Panc1 (cell line): ENCODE measurements around the gene BMP7. TPM values are rescaled to one million over a fixed set of nuclear protein-coding genes. Genes with fewer than 3 reads are reported as not detected.

Source experiments
- ATAC-seq: fragments of 200-7000 bp; cut with Tn5 transposase; 2 replicates; pipeline ENCODE4 v1.9.1; 2020; ENCODE audit warnings: mild to moderate bottlenecking, moderate library complexity
- BruUV-seq: library from RNA; stranded (reverse); fragments of 400-500 nt; replicated peaks from 2 replicates; lab custom pipeline; 2021; lab: Mats Ljungman, UMichigan
- CTCF ChIA-PET: fragments of 300-600 bp; sonication (Branson Sonifier 250); formaldehyde crosslinking; loops from one replicate; lab custom pipeline; 2022; ENCODE audit warnings: antibody characterized with exemption; lab: Charles Lee
- POLR2A ChIA-PET: fragments of 300-600 bp; sonication (Branson Sonifier 250); formaldehyde crosslinking; loops from one replicate; lab custom pipeline; 2022; ENCODE audit warnings: antibody characterized with exemption; lab: Charles Lee
- DNase-seq: peaks from one replicate; pipeline ENCODE4 v3.0.0-alpha.2; 2010; ENCODE audit warnings: low read depth, low spot score
- H3K27ac ChIP-seq: 2 replicates; pipeline ENCODE4 v1.5.1; 2011; ENCODE audit warnings: mild to moderate bottlenecking, low read length, inconsistent platforms
- H3K27me3 ChIP-seq: fragments of 200-500 bp; sonication (Bioruptor generic); 2 replicates; pipeline ENCODE4 v1.6.0; 2014; ENCODE audit warnings: low read length, inconsistent platforms; ENCODE audit not compliant: control insufficient read depth, insufficient read depth
- H3K36me3 ChIP-seq: fragments of 200-500 bp; sonication (Bioruptor generic); 2 replicates; pipeline ENCODE4 v1.5.1; 2014; ENCODE audit warnings: inconsistent platforms, mild to moderate bottlenecking, low read length, moderate library complexity; ENCODE audit not compliant: control insufficient read depth, insufficient read depth
- H3K4me1 ChIP-seq: 2 replicates; pipeline ENCODE4 v1.5.1; 2011; ENCODE audit warnings: inconsistent platforms, mild to moderate bottlenecking, low read length, moderate library complexity; ENCODE audit not compliant: control insufficient read depth, insufficient read depth
- H3K4me3 ChIP-seq, 2 experiments: 2 replicates each; pipeline ENCODE4 v1.5.1; 2011 to 2012; ENCODE audit warnings: low read depth in 2 of 2, low read length in 2 of 2, mild to moderate bottlenecking in 2 of 2, inconsistent platforms in 1 of 2, moderate library complexity in 1 of 2
- H3K9me3 ChIP-seq: fragments of 200-500 bp; sonication (Bioruptor generic); 2 replicates; pipeline ENCODE4 v1.5.1; 2014; ENCODE audit warnings: low read depth, mild to moderate bottlenecking, inconsistent platforms, low read length, moderate library complexity; ENCODE audit not compliant: control insufficient read depth, insufficient read depth
- CTCF ChIP-seq: fragments of 450-650 bp; IDR thresholded peaks from 2 replicates; pipeline ENCODE4 v1.5.1; 2017; ENCODE audit warnings: mild to moderate bottlenecking
- POLR2AphosphoS5 ChIP-seq: IDR thresholded peaks from 2 replicates; pipeline ENCODE4 v1.6.1; 2012; ENCODE audit warnings: mild to moderate bottlenecking, low read depth, low read length, moderate library complexity
- SIN3A ChIP-seq: IDR thresholded peaks from 2 replicates; pipeline ENCODE4 v1.6.1; 2012; ENCODE audit warnings: low read depth, mild to moderate bottlenecking, low read length, moderate library complexity, borderline replicate concordance; ENCODE audit not compliant: insufficient read depth
- TCF7L2 ChIP-seq: IDR thresholded peaks from 2 replicates; pipeline ENCODE4 v1.6.1; 2011; ENCODE audit warnings: mild to moderate bottlenecking, low read depth, low read length, inconsistent platforms
- in situ Hi-C: cut with HindIII; loops from 2 replicates; pipeline ENCODE4 v1.10.0; 2016; ENCODE audit warnings: low sequenced_read_pairs, low pct_unique_long_range_greater_than_20kb
- intact Hi-C: fragments of 100-400 bp; cut with micrococcal nuclease; formaldehyde crosslinking; loops from one replicate; pipeline ENCODE4 v1.10.0; 2022; ENCODE audit not compliant: unreplicated experiment
- total RNA-seq: library from RNA; stranded (reverse); gene quantifications from one replicate; pipeline ENCODE4 v1.2.1, GENCODE V29; 2021; ENCODE audit not compliant: unreplicated experiment
- TF ChIP-seq, protein P1 (sequence below), 2 experiments: IDR thresholded peaks; 2 replicates each; pipeline ENCODE4 v1.6.1; 2011 to 2012; ENCODE audit warnings: low read depth in 2 of 2, control low read depth in 1 of 2, low read length in 1 of 2, mild to moderate bottlenecking in 1 of 2, moderate library complexity in 1 of 2; ENCODE audit not compliant: insufficient read depth in 1 of 2

Gene BMP7
- total RNA-seq, 1 experiment from 2014 or later: 11.5 TPM

DNA sequence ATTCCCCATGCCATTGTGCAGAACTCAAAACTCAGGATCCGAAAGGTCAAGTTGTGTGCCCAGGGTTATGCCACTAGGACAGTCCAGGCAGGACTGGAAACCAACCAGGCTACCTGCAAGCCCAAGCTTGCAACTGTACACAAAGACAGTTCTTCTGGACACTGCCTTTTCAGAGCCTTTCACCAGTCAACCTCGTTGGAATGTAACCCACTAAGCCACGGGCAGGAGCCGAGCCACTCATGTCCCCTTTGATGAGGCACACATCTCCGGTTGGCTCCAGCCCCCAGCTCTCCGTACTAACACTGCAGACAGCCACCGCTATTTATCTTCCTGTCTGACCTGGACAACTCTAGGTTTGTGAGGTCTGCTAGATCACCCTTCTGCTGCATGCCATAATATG is 62.5 kb downstream of the BMP7 start:
- Histone ChIP-seq H3K36me3 (no peaks in the 10 kb centered on the region), H3K9me3 (peaks cover 7% of the 10 kb centered on the region; the same call in 1 of the 2 replicates), H3K4me1 (no peaks in the 10 kb centered on the region), H3K27me3 (no peaks in the 10 kb centered on the region), H3K27ac (no peak overlapping the region), H3K4me3 (no peak overlapping the region)
- in situ Hi-C loops (no loop called here), intact Hi-C loops (no loop called here)
- ATAC-seq: no peak
- ChIA-PET CTCF (no interaction called here), POLR2A (no interaction called here)
- no TSS peak for BruUV-seq
- TF ChIP-seq SIN3A: no peak
- no peak for TF ChIP-seq TCF7L2
- TF ChIP-seq, protein P1, sequence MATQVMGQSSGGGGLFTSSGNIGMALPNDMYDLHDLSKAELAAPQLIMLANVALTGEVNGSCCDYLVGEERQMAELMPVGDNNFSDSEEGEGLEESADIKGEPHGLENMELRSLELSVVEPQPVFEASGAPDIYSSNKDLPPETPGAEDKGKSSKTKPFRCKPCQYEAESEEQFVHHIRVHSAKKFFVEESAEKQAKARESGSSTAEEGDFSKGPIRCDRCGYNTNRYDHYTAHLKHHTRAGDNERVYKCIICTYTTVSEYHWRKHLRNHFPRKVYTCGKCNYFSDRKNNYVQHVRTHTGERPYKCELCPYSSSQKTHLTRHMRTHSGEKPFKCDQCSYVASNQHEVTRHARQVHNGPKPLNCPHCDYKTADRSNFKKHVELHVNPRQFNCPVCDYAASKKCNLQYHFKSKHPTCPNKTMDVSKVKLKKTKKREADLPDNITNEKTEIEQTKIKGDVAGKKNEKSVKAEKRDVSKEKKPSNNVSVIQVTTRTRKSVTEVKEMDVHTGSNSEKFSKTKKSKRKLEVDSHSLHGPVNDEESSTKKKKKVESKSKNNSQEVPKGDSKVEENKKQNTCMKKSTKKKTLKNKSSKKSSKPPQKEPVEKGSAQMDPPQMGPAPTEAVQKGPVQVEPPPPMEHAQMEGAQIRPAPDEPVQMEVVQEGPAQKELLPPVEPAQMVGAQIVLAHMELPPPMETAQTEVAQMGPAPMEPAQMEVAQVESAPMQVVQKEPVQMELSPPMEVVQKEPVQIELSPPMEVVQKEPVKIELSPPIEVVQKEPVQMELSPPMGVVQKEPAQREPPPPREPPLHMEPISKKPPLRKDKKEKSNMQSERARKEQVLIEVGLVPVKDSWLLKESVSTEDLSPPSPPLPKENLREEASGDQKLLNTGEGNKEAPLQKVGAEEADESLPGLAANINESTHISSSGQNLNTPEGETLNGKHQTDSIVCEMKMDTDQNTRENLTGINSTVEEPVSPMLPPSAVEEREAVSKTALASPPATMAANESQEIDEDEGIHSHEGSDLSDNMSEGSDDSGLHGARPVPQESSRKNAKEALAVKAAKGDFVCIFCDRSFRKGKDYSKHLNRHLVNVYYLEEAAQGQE (IDR thresholded peaks at IDR 0.05; ENCODE audit: insufficient read depth in 1 of 2, low read depth in 2 of 2, low read length in 1 of 2): no peak
- no peak for TF ChIP-seq POLR2AphosphoS5
- no peak for DNase-seq

DNA sequence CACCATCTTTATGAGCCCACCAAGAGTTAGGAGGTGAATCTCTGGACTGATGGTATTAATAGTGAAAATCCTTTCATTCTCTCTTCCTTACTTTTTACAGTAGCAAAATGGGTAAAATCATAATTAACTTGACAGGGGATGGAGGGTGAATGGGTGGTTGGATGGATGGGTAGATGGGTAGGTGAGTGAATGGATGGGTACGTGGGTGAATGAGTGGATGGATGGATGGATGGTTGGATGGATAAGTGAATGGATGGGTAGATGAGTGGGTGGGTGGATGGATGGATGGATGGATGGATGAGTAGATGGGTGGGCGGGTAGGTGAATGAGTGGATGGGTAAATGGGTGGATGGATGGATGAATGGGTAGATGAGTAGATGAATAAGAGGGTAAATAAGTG is 63.2 kb downstream of the BMP7 start:
- BruUV-seq: no TSS peak
- in situ Hi-C loops: no loop called here
- TF ChIP-seq SIN3A: no peak
- TF ChIP-seq POLR2AphosphoS5: no peak
- TF ChIP-seq, protein P1 (IDR thresholded peaks at IDR 0.05; ENCODE audit: insufficient read depth in 1 of 2, low read depth in 2 of 2, low read length in 1 of 2): no peak
- TF ChIP-seq CTCF: no peak
- TF ChIP-seq TCF7L2: no peak
- H3K4me3 ChIP-seq: no peak overlapping the region
- no peak overlapping the region for H3K27ac ChIP-seq
- ChIA-PET CTCF (no interaction called here), POLR2A (no interaction called here)
- intact Hi-C loops: no loop called here
- H3K36me3 ChIP-seq: no peaks in the 10 kb centered on the region
- no peak for DNase-seq
- no peaks in the 10 kb centered on the region for H3K27me3 ChIP-seq
- no peak for ATAC-seq
- peaks cover 7% of the 10 kb centered on the region; the same call in 1 of the 2 replicates for H3K9me3 ChIP-seq
- H3K4me1 ChIP-seq: no peaks in the 10 kb centered on the region
